SK-N-SH (cell line): ENCODE data around the gene B3GNT5. TPM values are rescaled to one million over a fixed set of nuclear protein-coding genes. Genes with fewer than 3 reads are reported as not detected.

Source experiments
- CTCF ChIA-PET: fragments of 300-600, 350-600 bp; formaldehyde crosslinking; extraction: SDS; loops from one replicate; lab custom pipeline; 2021; lab: Yijun Ruan, JAX
- POLR2A ChIA-PET: fragments of 350-600 bp; sonication (Branson Sonifier 250); formaldehyde crosslinking; extraction: SDS; loops from one replicate; lab custom pipeline; 2020; ENCODE audit warnings: antibody characterized with exemption, inconsistent platforms; lab: Yijun Ruan, JAX
- DNase-seq: peaks from one replicate; pipeline ENCODE4 v3.0.0; 2012
- H2AFZ ChIP-seq: fragments of 200-600 bp; sonication (generic); 2 replicates; pipeline ENCODE4 v1.8.1; 2016; ENCODE audit warnings: antibody characterized with exemption, mild to moderate bottlenecking, low read depth
- H3F3A ChIP-seq: fragments of 200-600 bp; sonication (generic); replicated peaks from 2 replicates; pipeline ENCODE3; 2016; ENCODE audit warnings: antibody characterized with exemption, mild to moderate bottlenecking; ENCODE audit not compliant: insufficient read depth
- H3K27ac ChIP-seq, 2 experiments: fragments of 200-500 bp in 1 of 2; fragments of 200-600 bp in 1 of 2; sonication (Bioruptor generic) in 1 of 2; sonication (generic), shearing (Covaris generic) in 1 of 2; 2 replicates each; pipeline versions ENCODE4 v1.5.1 to v1.6.1; 2014 to 2016; ENCODE audit warnings: low read depth in 2 of 2, inconsistent platforms in 1 of 2, low read length in 1 of 2, mild to moderate bottlenecking in 1 of 2, mixed read lengths in 1 of 2
- H3K27me3 ChIP-seq: fragments of 200-600 bp; sonication (generic), shearing (Covaris generic); 2 replicates; pipeline ENCODE4 v1.6.1; 2016; ENCODE audit warnings: mixed run types; ENCODE audit not compliant: insufficient read depth
- H3K36me3 ChIP-seq, 2 experiments: fragments of 200-500 bp in 1 of 2; fragments of 200-600 bp in 1 of 2; sonication (Bioruptor generic) in 1 of 2; sonication (generic) in 1 of 2; replicated peaks in 1 of 2; 2 replicates each; pipeline versions ENCODE3 to v1.5.1; 2014 to 2016; ENCODE audit warnings: low read length in 1 of 2, mild to moderate bottlenecking in 1 of 2; ENCODE audit not compliant: insufficient read depth in 2 of 2, control insufficient read depth in 1 of 2
- H3K4me1 ChIP-seq, 2 experiments: fragments of 200-500 bp in 1 of 2; fragments of 200-600 bp in 1 of 2; sonication (Bioruptor generic) in 1 of 2; sonication (generic), shearing (Covaris generic) in 1 of 2; 2 replicates each; pipeline versions ENCODE4 v1.5.1 to v1.6.1; 2014 to 2016; ENCODE audit warnings: low read depth in 1 of 2, low read length in 1 of 2, mixed run types in 1 of 2; ENCODE audit not compliant: insufficient read depth in 2 of 2, control insufficient read depth in 1 of 2
- H3K4me2 ChIP-seq: fragments of 200-600 bp; sonication (generic), shearing (Covaris generic); 2 replicates; pipeline ENCODE4 v1.6.1; 2017; ENCODE audit warnings: mixed run types
- H3K4me3 ChIP-seq, 2 experiments: fragments of 200-500 bp in 1 of 2; fragments of 200-600 bp in 1 of 2; sonication (Bioruptor generic) in 1 of 2; sonication (generic), shearing (Covaris generic) in 1 of 2; 2 replicates each; pipeline versions ENCODE4 v1.5.1 to v1.8.1; 2014 to 2016; ENCODE audit warnings: low read depth in 2 of 2, inconsistent platforms in 1 of 2, low read length in 1 of 2, mild to moderate bottlenecking in 1 of 2, mixed read lengths in 1 of 2, moderate library complexity in 1 of 2
- H3K79me2 ChIP-seq: fragments of 200-600 bp; sonication (generic); 2 replicates; pipeline ENCODE4 v1.8.1; 2017; ENCODE audit warnings: mild to moderate bottlenecking; ENCODE audit not compliant: insufficient read depth
- H3K9ac ChIP-seq: fragments of 200-600 bp; sonication (generic); 2 replicates; pipeline ENCODE4 v1.6.1; 2017; ENCODE audit warnings: mixed run types
- H3K9me2 ChIP-seq: fragments of 200-600 bp; sonication (generic); 2 replicates; pipeline ENCODE4 v1.6.1; 2017; ENCODE audit warnings: mixed run types
- H3K9me3 ChIP-seq: fragments of 200-600 bp; sonication (generic); 2 replicates; pipeline ENCODE4 v1.6.1; 2017; ENCODE audit warnings: mixed run types, mild to moderate bottlenecking, moderate library complexity
- H4K20me1 ChIP-seq: fragments of 200-600 bp; sonication (generic); 2 replicates; pipeline ENCODE4 v1.6.1; 2017; ENCODE audit warnings: mild to moderate bottlenecking, mixed run types; ENCODE audit not compliant: insufficient read depth
- ELF1 ChIP-seq: IDR thresholded peaks from 2 replicates; pipeline ENCODE4 v1.4.0; 2012
- EP300 ChIP-seq, 2 experiments: IDR thresholded peaks; 2 replicates each; pipeline versions ENCODE4 v1.4.0 to v1.6.1; 2012; ENCODE audit warnings: borderline replicate concordance in 1 of 2, low read depth in 1 of 2, low read length in 1 of 2
- EZH2phosphoT487 ChIP-seq: fragments of 200-600 bp; sonication (generic); IDR thresholded peaks from 2 replicates; pipeline ENCODE4 v1.6.1; 2017; ENCODE audit warnings: low read depth, mixed run types, mild to moderate bottlenecking, antibody characterized with exemption, moderate library complexity, borderline replicate concordance
- FOXM1 ChIP-seq: IDR thresholded peaks from 2 replicates; pipeline ENCODE4 v1.4.0; 2012; ENCODE audit warnings: low read depth, mild to moderate bottlenecking
- GATA2 ChIP-seq: sonication (generic); formaldehyde crosslinking; IDR thresholded peaks from 2 replicates; pipeline ENCODE4 v1.5.0; 2020; ENCODE audit warnings: mild to moderate bottlenecking, missing genetic modification reagents
- IRF3 ChIP-seq: fragments of 150-350 bp; IDR thresholded peaks from 2 replicates; pipeline ENCODE4 v1.6.1; 2016; ENCODE audit warnings: mild to moderate bottlenecking, low read depth, low read length
- JUND ChIP-seq: IDR thresholded peaks from 2 replicates; pipeline ENCODE4 v1.4.0; 2012
- MEF2A ChIP-seq: IDR thresholded peaks from 2 replicates; pipeline ENCODE4 v1.4.0; 2012; ENCODE audit warnings: low read depth, borderline replicate concordance
- NRF1 ChIP-seq: IDR thresholded peaks from 2 replicates; pipeline ENCODE4 v1.6.1; 2012; ENCODE audit warnings: low read depth, mild to moderate bottlenecking, low read length
- RFX5 ChIP-seq: IDR thresholded peaks from 2 replicates; pipeline ENCODE4 v1.6.1; 2012; ENCODE audit warnings: mild to moderate bottlenecking, improper control_type of control experiment, low read length
- SMC3 ChIP-seq: IDR thresholded peaks from 2 replicates; pipeline ENCODE4 v1.6.1; 2012; ENCODE audit warnings: low read depth, low read length, improper control_type of control experiment
- TCF12 ChIP-seq: IDR thresholded peaks from 2 replicates; pipeline ENCODE4 v1.4.0; 2012
- WGBS: methylation state at CpG from one replicate; pipeline ENCODE4 v1.1.6; 2017; ENCODE audit warnings: low lambda C conversion rate; 5-methylcytosine and 5-hydroxymethylcytosine counted together
- polyA plus RNA-seq, 3 experiments: library from polyadenylated mRNA; depleted of rRNA; stranded (reverse); fragments of >200 nt; gene quantifications; 2 replicates each; pipeline ENCODE4 v1.2.3, GENCODE V29; 2012
- TF ChIP-seq, protein P1 (sequence below): IDR thresholded peaks from 2 replicates; pipeline ENCODE4; 2012
- TF ChIP-seq, protein P2 (sequence below): IDR thresholded peaks from 2 replicates; pipeline ENCODE4 v1.4.0; 2012; ENCODE audit warnings: low read depth, borderline replicate concordance
- TF ChIP-seq, protein P3 (sequence below): fragments of 200-600 bp; sonication (generic); IDR thresholded peaks from 2 replicates; pipeline ENCODE4 v1.6.1; 2017; ENCODE audit warnings: antibody characterized with exemption, mild to moderate bottlenecking, moderate library complexity
- TF ChIP-seq, protein P4 (sequence below): IDR thresholded peaks from 2 replicates; pipeline ENCODE4 v1.6.1; 2012; ENCODE audit warnings: mild to moderate bottlenecking, low read depth, low read length, moderate library complexity

The B3GNT5 gene
- polyA plus RNA-seq, 1 of the 3 experiments (the other 2 are of a cell fraction) = 4.7 TPM

GRCh38 chr3:183214277-183214612 is 38.8 kb upstream of the B3GNT5 start:
- Histone ChIP-seq H2AFZ (no peak overlapping the region), H3K4me3 (no peak overlapping the region), H3F3A (no peaks in the 10 kb centered on the region), H3K4me2 (no peak overlapping the region), H3K4me1 (no peaks in the 10 kb centered on the region), H3K27ac (no peak overlapping the region), H3K79me2 (no peaks in the 10 kb centered on the region), H3K9me3 (no peaks in the 10 kb centered on the region), H3K27me3 (no peaks in the 10 kb centered on the region), H3K9ac (no peak overlapping the region), H4K20me1 (no peaks in the 10 kb centered on the region), H3K9me2 (no peaks in the 10 kb centered on the region), H3K36me3 (no peaks in the 10 kb centered on the region)
- no peak for DNase-seq
- ChIA-PET POLR2A (no interaction called here), CTCF (interaction anchor here (1.3 to 1.4 kb wide), 2 partner anchors 29 to 92 kb away, joined by 4 to 5 read pairs; no protein-coding TSS in a partner anchor)
- 64% methylated on average over 2 of the region's 2 CpGs for WGBS
- TF ChIP-seq, protein P1, sequence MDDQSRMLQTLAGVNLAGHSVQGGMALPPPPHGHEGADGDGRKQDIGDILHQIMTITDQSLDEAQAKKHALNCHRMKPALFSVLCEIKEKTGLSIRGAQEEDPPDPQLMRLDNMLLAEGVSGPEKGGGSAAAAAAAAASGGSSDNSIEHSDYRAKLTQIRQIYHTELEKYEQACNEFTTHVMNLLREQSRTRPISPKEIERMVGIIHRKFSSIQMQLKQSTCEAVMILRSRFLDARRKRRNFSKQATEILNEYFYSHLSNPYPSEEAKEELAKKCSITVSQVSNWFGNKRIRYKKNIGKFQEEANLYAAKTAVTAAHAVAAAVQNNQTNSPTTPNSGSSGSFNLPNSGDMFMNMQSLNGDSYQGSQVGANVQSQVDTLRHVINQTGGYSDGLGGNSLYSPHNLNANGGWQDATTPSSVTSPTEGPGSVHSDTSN = no peak
- TF ChIP-seq, protein P2, sequence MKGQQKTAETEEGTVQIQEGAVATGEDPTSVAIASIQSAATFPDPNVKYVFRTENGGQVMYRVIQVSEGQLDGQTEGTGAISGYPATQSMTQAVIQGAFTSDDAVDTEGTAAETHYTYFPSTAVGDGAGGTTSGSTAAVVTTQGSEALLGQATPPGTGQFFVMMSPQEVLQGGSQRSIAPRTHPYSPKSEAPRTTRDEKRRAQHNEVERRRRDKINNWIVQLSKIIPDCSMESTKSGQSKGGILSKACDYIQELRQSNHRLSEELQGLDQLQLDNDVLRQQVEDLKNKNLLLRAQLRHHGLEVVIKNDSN = no peak
- TF ChIP-seq FOXM1 (no peak), MEF2A (no peak), GATA2 (CRISPR knock-in tag) (no peak), SMC3 (no peak), EP300 (IDR thresholded peaks at IDR 0.05; ENCODE audit: borderline replicate concordance in 1 of 2, low read depth in 1 of 2, low read length in 1 of 2) (no peak), RFX5 (no peak)
- TF ChIP-seq, protein P3, sequence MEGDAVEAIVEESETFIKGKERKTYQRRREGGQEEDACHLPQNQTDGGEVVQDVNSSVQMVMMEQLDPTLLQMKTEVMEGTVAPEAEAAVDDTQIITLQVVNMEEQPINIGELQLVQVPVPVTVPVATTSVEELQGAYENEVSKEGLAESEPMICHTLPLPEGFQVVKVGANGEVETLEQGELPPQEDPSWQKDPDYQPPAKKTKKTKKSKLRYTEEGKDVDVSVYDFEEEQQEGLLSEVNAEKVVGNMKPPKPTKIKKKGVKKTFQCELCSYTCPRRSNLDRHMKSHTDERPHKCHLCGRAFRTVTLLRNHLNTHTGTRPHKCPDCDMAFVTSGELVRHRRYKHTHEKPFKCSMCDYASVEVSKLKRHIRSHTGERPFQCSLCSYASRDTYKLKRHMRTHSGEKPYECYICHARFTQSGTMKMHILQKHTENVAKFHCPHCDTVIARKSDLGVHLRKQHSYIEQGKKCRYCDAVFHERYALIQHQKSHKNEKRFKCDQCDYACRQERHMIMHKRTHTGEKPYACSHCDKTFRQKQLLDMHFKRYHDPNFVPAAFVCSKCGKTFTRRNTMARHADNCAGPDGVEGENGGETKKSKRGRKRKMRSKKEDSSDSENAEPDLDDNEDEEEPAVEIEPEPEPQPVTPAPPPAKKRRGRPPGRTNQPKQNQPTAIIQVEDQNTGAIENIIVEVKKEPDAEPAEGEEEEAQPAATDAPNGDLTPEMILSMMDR = no peak

GRCh38 chr3:183215591-183216202 is 37.4 kb upstream of the B3GNT5 start:
- Histone ChIP-seq H3K4me1 (no peaks in the 10 kb centered on the region), H3K27ac (no peak overlapping the region), H3K9me3 (no peaks in the 10 kb centered on the region), H3K27me3 (no peaks in the 10 kb centered on the region), H3K9ac (no peak overlapping the region), H3K4me2 (no peak overlapping the region), H3F3A (no peaks in the 10 kb centered on the region), H3K79me2 (no peaks in the 10 kb centered on the region), H3K4me3 (no peak overlapping the region), H4K20me1 (no peaks in the 10 kb centered on the region), H2AFZ (no peak overlapping the region), H3K9me2 (no peaks in the 10 kb centered on the region), H3K36me3 (no peaks in the 10 kb centered on the region)
- POLR2A ChIA-PET = no interaction called here
- no peak for DNase-seq
- WGBS = 97% methylated on average over 4 of the region's 4 CpGs
- CTCF ChIA-PET = interaction anchor here (0.9 to 2.7 kb wide), 2 partner anchors 31 kb away, joined by 3 to 6 read pairs; no protein-coding TSS in a partner anchor
- no peak for TF ChIP-seq EP300 (IDR thresholded peaks at IDR 0.05; ENCODE audit: borderline replicate concordance in 1 of 2, low read depth in 1 of 2, low read length in 1 of 2)
- TF ChIP-seq ELF1 = no peak
- TF ChIP-seq IRF3 = no peak
- TF ChIP-seq JUND = no peak
- no peak for TF ChIP-seq EZH2phosphoT487
- TF ChIP-seq, protein P1 = no peak
- TF ChIP-seq TCF12 = no peak
- no peak for TF ChIP-seq NRF1
- TF ChIP-seq, protein P4, sequence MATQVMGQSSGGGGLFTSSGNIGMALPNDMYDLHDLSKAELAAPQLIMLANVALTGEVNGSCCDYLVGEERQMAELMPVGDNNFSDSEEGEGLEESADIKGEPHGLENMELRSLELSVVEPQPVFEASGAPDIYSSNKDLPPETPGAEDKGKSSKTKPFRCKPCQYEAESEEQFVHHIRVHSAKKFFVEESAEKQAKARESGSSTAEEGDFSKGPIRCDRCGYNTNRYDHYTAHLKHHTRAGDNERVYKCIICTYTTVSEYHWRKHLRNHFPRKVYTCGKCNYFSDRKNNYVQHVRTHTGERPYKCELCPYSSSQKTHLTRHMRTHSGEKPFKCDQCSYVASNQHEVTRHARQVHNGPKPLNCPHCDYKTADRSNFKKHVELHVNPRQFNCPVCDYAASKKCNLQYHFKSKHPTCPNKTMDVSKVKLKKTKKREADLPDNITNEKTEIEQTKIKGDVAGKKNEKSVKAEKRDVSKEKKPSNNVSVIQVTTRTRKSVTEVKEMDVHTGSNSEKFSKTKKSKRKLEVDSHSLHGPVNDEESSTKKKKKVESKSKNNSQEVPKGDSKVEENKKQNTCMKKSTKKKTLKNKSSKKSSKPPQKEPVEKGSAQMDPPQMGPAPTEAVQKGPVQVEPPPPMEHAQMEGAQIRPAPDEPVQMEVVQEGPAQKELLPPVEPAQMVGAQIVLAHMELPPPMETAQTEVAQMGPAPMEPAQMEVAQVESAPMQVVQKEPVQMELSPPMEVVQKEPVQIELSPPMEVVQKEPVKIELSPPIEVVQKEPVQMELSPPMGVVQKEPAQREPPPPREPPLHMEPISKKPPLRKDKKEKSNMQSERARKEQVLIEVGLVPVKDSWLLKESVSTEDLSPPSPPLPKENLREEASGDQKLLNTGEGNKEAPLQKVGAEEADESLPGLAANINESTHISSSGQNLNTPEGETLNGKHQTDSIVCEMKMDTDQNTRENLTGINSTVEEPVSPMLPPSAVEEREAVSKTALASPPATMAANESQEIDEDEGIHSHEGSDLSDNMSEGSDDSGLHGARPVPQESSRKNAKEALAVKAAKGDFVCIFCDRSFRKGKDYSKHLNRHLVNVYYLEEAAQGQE = no peak
- TF ChIP-seq FOXM1 = no peak
